Measurements from ENCODE around the gene TMEM213. TPM values are rescaled to one million over a fixed set of nuclear protein-coding genes. Genes with fewer than 3 reads are reported as not detected.

TMEM213 gene
- total and polyA plus RNA-seq, 2 of the 8 experiments (the other 6 are each of a cell fraction or from before 2014, with no cell fraction given): 0.21 to 0.67 TPM

- no peak overlapping the region for H3K23ac ChIP-seq (ENCODE audit: insufficient read length)
- H3K4me3 ChIP-seq (ENCODE audit: extremely low read depth in 1 of 4, insufficient read depth in 2 of 4, low read depth in 3 of 4, low read length in 4 of 4): no peak overlapping the region
- H3K4me2 ChIP-seq (ENCODE audit: insufficient read depth in 1 of 2, low read depth in 2 of 2, low read length in 2 of 2): no peak overlapping the region
- no peaks in the 10 kb centered on the region for H3K79me2 ChIP-seq (ENCODE audit: control insufficient read depth in 1 of 2, insufficient read depth in 2 of 2, low read length in 2 of 2)
- no peaks in the 10 kb centered on the region for H4K20me1 ChIP-seq (replicated peaks in 1 of 2; ENCODE audit: control insufficient read depth in 1 of 2, insufficient read depth in 2 of 2, low read length in 2 of 2)
- no peaks in the 10 kb centered on the region for H3K79me1 ChIP-seq (ENCODE audit: low read depth, low read length)
- no peak overlapping the region for H3K27ac ChIP-seq (ENCODE audit: low read depth, low read length)
- no peak overlapping the region for H4K8ac ChIP-seq (ENCODE audit: extremely low read depth, insufficient read depth, low read length)
- no peak for FAIRE-seq
- no peak overlapping the region for H2BK15ac ChIP-seq (ENCODE audit: low read length)
- POLR2A ChIA-PET (ENCODE audit: partially characterized antibody): no interaction called here
- H3K9ac ChIP-seq (replicated peaks in 1 of 4; ENCODE audit: extremely low read depth in 1 of 4, low read depth in 3 of 4, low read length in 3 of 4): no peak overlapping the region
- 93% methylated on average over 9 of the region's 9 CpGs; no CpG with 5 or more reads in 1 of the 2 experiments for WGBS, 2 experiments (ENCODE audit: extremely low coverage in 1 of 2, insufficient coverage in 1 of 2, insufficient read length in 1 of 2, insufficient replicate concordance in 2 of 2, low coverage in 1 of 2, low lambda C conversion rate in 2 of 2, missing lambda C conversion rate in 1 of 2)
- CTCF ChIA-PET (ENCODE audit: partially characterized antibody): interaction anchor here (1.0 to 3.6 kb wide), 3 partner anchors 11 to 142 kb away, joined by 3 to 21 read pairs (median 4); no protein-coding TSS in a partner anchor
- no peaks in the 10 kb centered on the region for H3K23me2 ChIP-seq (ENCODE audit: low read depth, low read length)
- H2BK20ac ChIP-seq (ENCODE audit: low read length): no peak overlapping the region
- H3K4ac ChIP-seq (replicated peaks; ENCODE audit: insufficient read length, low read depth, low read length): no peak overlapping the region
- no peak overlapping the region for H2BK5ac ChIP-seq (ENCODE audit: low read depth, low read length)
- no peak overlapping the region for H2AK5ac ChIP-seq (ENCODE audit: low read depth, low read length)
- no peaks in the 10 kb centered on the region for H3K27me3 ChIP-seq (replicated peaks in 1 of 4; ENCODE audit: control insufficient read depth in 3 of 4, extremely low read depth in 1 of 4, insufficient read depth in 3 of 4, low read length in 3 of 4)
- no peak overlapping the region for H4K5ac ChIP-seq (ENCODE audit: insufficient read length, low read depth, low read length)
- no peak overlapping the region for H3K18ac ChIP-seq (ENCODE audit: extremely low read depth, low read length)
- H3K9me3 ChIP-seq (ENCODE audit: insufficient read depth in 2 of 2, low read depth in 1 of 2, low read length in 1 of 2): no peaks in the 10 kb centered on the region
- H2BK120ac ChIP-seq (replicated peaks; ENCODE audit: low read depth, low read length): no peak overlapping the region
- DNase-seq (ENCODE audit: low read depth in 1 of 2, low spot score in 2 of 2): no peak
- H3K56ac ChIP-seq (replicated peaks; ENCODE audit: insufficient read length, low read depth, low read length): no peak overlapping the region
- peaks cover 0 to 8% (median 3%) of the 10 kb centered on the region in 4 experiments; a peak in 3 of 8 replicates for H3K36me3 ChIP-seq (ENCODE audit: control insufficient read depth in 2 of 4, insufficient read depth in 4 of 4, low read length in 3 of 4)
- H2BK12ac ChIP-seq (ENCODE audit: low read depth, low read length): no peak overlapping the region
- no peak overlapping the region for H2AFZ ChIP-seq (ENCODE audit: low read length)
- no peak overlapping the region for H4K91ac ChIP-seq (replicated peaks; ENCODE audit: insufficient read length, low read length)
- H3K14ac ChIP-seq (ENCODE audit: insufficient read length): no peak overlapping the region
- H3K4me1 ChIP-seq (replicated peaks in 1 of 4; ENCODE audit: control insufficient read depth in 3 of 4, insufficient read depth in 4 of 4, low read length in 3 of 4): no peaks in the 10 kb centered on the region
- TF ChIP-seq RBBP5 (IDR thresholded peaks at IDR 0.05; ENCODE audit: borderline replicate concordance, low read depth, low read length): no peak
- no peak for TF ChIP-seq EP300 (IDR thresholded peaks at IDR 0.05; ENCODE audit: borderline replicate concordance in 1 of 2, low read depth in 2 of 2, low read length in 2 of 2)
- no peak for TF ChIP-seq TBP (IDR thresholded peaks at IDR 0.05; ENCODE audit: low read depth, low read length)
These were observed 78.0 kb downstream of the TMEM213 start for GRCh38 chr7:138875794-138876193.

Data from H1 (cell line).